ENCODE results near the gene PTPRG. TPM values are rescaled to one million over a fixed set of nuclear protein-coding genes. Genes with fewer than 3 reads are reported as not detected.

PTPRG gene
- total RNA-seq, 1 experiment from 2014 or later, result 69.3 TPM

DNA sequence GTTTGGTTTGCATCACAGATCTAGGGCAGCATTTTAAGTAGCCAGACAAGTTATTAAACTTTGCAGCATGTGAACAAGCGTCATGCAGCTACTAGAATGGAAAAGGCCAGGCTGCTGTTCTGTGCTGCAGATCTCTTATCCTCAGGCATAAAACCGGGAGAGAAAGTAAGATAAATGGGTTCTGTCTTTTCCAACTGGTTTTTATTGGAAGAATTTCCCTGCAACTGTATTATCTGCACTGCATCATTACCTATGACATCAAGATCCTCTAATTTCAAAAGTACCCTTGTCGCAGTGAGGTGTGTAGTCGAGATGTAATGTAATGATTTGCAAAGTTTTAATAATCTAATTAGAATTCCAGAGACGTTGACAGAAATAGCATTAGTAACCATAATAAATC is 571.6 kb downstream of the PTPRG start:
- Histone ChIP-seq H4K5ac (ENCODE audit: insufficient read length, low read depth, low read length) (no peak overlapping the region), H2BK120ac (ENCODE audit: low read depth, low read length, poor library complexity, severe bottlenecking) (no peak overlapping the region), H3K9ac (ENCODE audit: extremely low read depth, insufficient read length, low read length) (no peak overlapping the region), H3K23ac (ENCODE audit: insufficient read length, low read depth, low read length) (no peak overlapping the region), H3K27me3 (ENCODE audit: insufficient read depth, low read length) (no peaks in the 10 kb centered on the region), H3K79me1 (ENCODE audit: insufficient read depth, low read depth, low read length, poor library complexity, severe bottlenecking) (no peaks in the 10 kb centered on the region), H4K91ac (ENCODE audit: insufficient read length, low read depth, low read length) (no peak overlapping the region), H2BK12ac (ENCODE audit: insufficient read length, low read depth, low read length) (no peak overlapping the region), H3K23me2 (ENCODE audit: insufficient read length, low read depth, low read length, poor library complexity, severe bottlenecking) (no peaks in the 10 kb centered on the region), H3K4me1 (ENCODE audit: insufficient read depth, low read length) (no peaks in the 10 kb centered on the region), H3K79me2 (ENCODE audit: insufficient read depth, low read length) (no peaks in the 10 kb centered on the region), H3T11ph (ENCODE audit: low read length) (no peak overlapping the region), H3K14ac (ENCODE audit: insufficient read depth, low read length) (no peak overlapping the region), H2BK20ac (ENCODE audit: low read depth, low read length, poor library complexity, severe bottlenecking) (no peak overlapping the region), H2BK15ac (ENCODE audit: low read depth, low read length) (no peak overlapping the region), H3K4ac (ENCODE audit: low read depth, low read length) (no peak overlapping the region), H2BK5ac (ENCODE audit: insufficient read length, low read length) (no peak overlapping the region), H3K4me2 (ENCODE audit: insufficient read depth, insufficient read length, low read length) (no peak overlapping the region), H2AFZ (ENCODE audit: low read length) (no peak overlapping the region), H4K20me1 (ENCODE audit: control insufficient read depth, insufficient read depth, insufficient read length) (no peaks in the 10 kb centered on the region), H3K56ac (ENCODE audit: insufficient read length, low read depth, low read length) (no peak overlapping the region), H2AK5ac (ENCODE audit: insufficient read length, low read length) (no peak overlapping the region), H3K9me3 (ENCODE audit: control insufficient read depth, low read depth, low read length) (no peaks in the 10 kb centered on the region), H4K8ac (replicated peaks; ENCODE audit: insufficient read length, low read depth, low read length) (no peak overlapping the region), H3K18ac (ENCODE audit: insufficient read length, low read depth, low read length) (no peak overlapping the region), H3K27ac (ENCODE audit: insufficient read length, low read depth, low read length) (no peak overlapping the region)
- peaks cover 2 to 7% of the 10 kb centered on the region in 2 experiments; a peak in 2 of 4 replicates for H3K4me1 Mint-ChIP-seq
- no peaks in the 10 kb centered on the region for H3K9me3 Mint-ChIP-seq
- no peak overlapping the region for H3K27ac Mint-ChIP-seq
- TF ChIP-seq, protein P1, sequence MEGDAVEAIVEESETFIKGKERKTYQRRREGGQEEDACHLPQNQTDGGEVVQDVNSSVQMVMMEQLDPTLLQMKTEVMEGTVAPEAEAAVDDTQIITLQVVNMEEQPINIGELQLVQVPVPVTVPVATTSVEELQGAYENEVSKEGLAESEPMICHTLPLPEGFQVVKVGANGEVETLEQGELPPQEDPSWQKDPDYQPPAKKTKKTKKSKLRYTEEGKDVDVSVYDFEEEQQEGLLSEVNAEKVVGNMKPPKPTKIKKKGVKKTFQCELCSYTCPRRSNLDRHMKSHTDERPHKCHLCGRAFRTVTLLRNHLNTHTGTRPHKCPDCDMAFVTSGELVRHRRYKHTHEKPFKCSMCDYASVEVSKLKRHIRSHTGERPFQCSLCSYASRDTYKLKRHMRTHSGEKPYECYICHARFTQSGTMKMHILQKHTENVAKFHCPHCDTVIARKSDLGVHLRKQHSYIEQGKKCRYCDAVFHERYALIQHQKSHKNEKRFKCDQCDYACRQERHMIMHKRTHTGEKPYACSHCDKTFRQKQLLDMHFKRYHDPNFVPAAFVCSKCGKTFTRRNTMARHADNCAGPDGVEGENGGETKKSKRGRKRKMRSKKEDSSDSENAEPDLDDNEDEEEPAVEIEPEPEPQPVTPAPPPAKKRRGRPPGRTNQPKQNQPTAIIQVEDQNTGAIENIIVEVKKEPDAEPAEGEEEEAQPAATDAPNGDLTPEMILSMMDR (conservative IDR thresholded peaks at IDR 0.05), result no peak
- no peaks in the 10 kb centered on the region for H3K27me3 Mint-ChIP-seq (ENCODE audit: low read depth)
- peaks cover 5 to 12% (median 11%) of the 10 kb centered on the region in 3 experiments; a peak in 6 of 7 replicates for H3K36me3 Mint-ChIP-seq (ENCODE audit: insufficient read depth in 1 of 3, low read depth in 3 of 3)
- no peak for DNase-seq
- WGBS (ENCODE audit: extremely low coverage, insufficient read length, low lambda C conversion rate), result no CpG with 5 or more reads among the region's 5 CpGs
- H3K4me3 Mint-ChIP-seq, result no peak overlapping the region
